Bladder microvascular endothelial cell (primary cell): Measurements from ENCODE around the gene GPX4. TPM values are rescaled to one million over a fixed set of nuclear protein-coding genes. Genes with fewer than 3 reads are reported as not detected.

ENCODE experiments used
- total RNA-seq: library from RNA; depleted of rRNA; stranded (reverse); fragments of >200 nt; gene quantifications from 2 replicates; pipeline ENCODE4 v1.2.3, GENCODE V29; 2014

Gene GPX4
- total RNA-seq, result 397 and 445 TPM in 2 replicates

GRCh38 chr19:1103708-1104310, at the start of gene GPX4:
TSS of gene GPX4 (plus strand) at chr19:1103994. CDS start at chr19:1104044, 50 bp downstream.

GRCh38 chr19:1066748-1067340, 37.0 kb upstream of the GPX4 start, which contains the start of gene ARHGAP45:
TSS of gene ARHGAP45 (plus strand) at chr19:1067167. CDS start at chr19:1067406, 239 bp downstream.

GRCh38 chr19:1094978-1095701, 8.7 kb upstream of the GPX4 start, which contains the start of gene POLR2E:
TSS of gene POLR2E (minus strand) at chr19:1095375. CDS start at chr19:1095315, 60 bp downstream.

Other genes with a start within 250 kb of the GPX4 start
- gene CFD, start 244.3 kb upstream of the GPX4 start, total RNA-seq, result 1.5 and 1.8 TPM in 2 replicates
- 18.3 and 54.2 TPM in 2 replicates for gene MED16, start 210.8 kb upstream of the GPX4 start, total RNA-seq
- gene RNU6-9, start 210.5 kb upstream of the GPX4 start, total RNA-seq, result not detected in 2 replicates
- 17.5 and 33.3 TPM in 2 replicates for gene R3HDM4, start 190.8 kb upstream of the GPX4 start, total RNA-seq
- not detected in 2 replicates for gene KISS1R, start 186.7 kb upstream of the GPX4 start, total RNA-seq
- gene ARID3A, start 178.0 kb upstream of the GPX4 start, total RNA-seq, result 9.2 and 16.4 TPM in 2 replicates
- gene WDR18, start 119.6 kb upstream of the GPX4 start, total RNA-seq, result 72.4 and 77.4 TPM in 2 replicates
- 0.50 and 0.97 TPM in 2 replicates for gene GRIN3B, start 103.6 kb upstream of the GPX4 start, total RNA-seq
- 37.9 and 71.6 TPM in 2 replicates for gene TMEM259, start 82.9 kb upstream of the GPX4 start, total RNA-seq
- gene RNU6-2, start 82.5 kb upstream of the GPX4 start, total RNA-seq, result not detected in 2 replicates
- gene CNN2, start 77.4 kb upstream of the GPX4 start, total RNA-seq, result 120 and 249 TPM in 2 replicates
- gene ABCA7, start 63.9 kb upstream of the GPX4 start, total RNA-seq, result 6.2 and 7.8 TPM in 2 replicates
- gene ARHGAP45, start 36.8 kb upstream of the GPX4 start, total RNA-seq, result 50.0 and 78.8 TPM in 2 replicates
- gene POLR2E, start 8.6 kb upstream of the GPX4 start, total RNA-seq, result 70.6 and 138 TPM in 2 replicates
- gene SBNO2, start 70.3 kb downstream of the GPX4 start, total RNA-seq, result 29.0 and 60.5 TPM in 2 replicates
- gene STK11, start 101.8 kb downstream of the GPX4 start, total RNA-seq, result 87.0 and 87.3 TPM in 2 replicates
- gene CBARP, start 134.0 kb downstream of the GPX4 start, total RNA-seq, result 0.81 and 3.0 TPM in 2 replicates
- gene ATP5F1D, start 137.8 kb downstream of the GPX4 start, total RNA-seq, result 31.1 and 39.6 TPM in 2 replicates
- gene MIDN, start 144.6 kb downstream of the GPX4 start, total RNA-seq, result 9.9 and 15.6 TPM in 2 replicates
- gene CIRBP, start 165.3 kb downstream of the GPX4 start, total RNA-seq, result 65.4 and 95.7 TPM in 2 replicates
- gene FAM174C, start 171.5 kb downstream of the GPX4 start, total RNA-seq, result 13.4 and 18.3 TPM in 2 replicates
- gene EFNA2, start 181.9 kb downstream of the GPX4 start, total RNA-seq, result 0.19 TPM in 1 of 2 replicates, not detected in the other